Middle frontal gyrus (tissue), 1 donor: ENCODE measurements around the gene BIRC6.
"Not testable (repeated sequence)": the region's sequence is repeated elsewhere in the genome, so short reads cannot be mapped to it uniquely, and the experiment has no call there.

Source experiments
- DNase-seq: peaks from one replicate; pipeline ENCODE4 v3.0.0-alpha.2; 2015; ENCODE audit warnings: low spot score; ENCODE audit errors: extremely low spot score

BIRC6 gene

DNA sequence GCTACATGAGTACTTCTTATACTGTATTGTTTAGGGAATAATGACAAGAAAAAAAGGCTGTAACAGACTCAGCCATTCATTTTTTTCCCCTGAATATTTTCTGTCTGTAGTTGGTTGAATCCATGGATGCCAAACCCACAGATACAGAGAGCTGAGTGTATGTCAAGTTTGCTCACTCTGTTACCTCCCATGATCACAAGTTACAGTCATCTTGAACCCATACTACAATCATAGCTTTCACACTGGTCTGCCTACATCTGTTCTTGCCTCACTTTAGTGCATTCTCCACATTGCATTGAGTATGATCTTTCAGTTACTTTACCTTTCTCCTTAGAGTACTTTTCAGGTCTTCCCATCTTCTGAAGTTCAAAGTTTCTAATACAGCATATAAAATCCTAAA is 94.0 kb downstream of the BIRC6 start:
- no peak for DNase-seq

DNA sequence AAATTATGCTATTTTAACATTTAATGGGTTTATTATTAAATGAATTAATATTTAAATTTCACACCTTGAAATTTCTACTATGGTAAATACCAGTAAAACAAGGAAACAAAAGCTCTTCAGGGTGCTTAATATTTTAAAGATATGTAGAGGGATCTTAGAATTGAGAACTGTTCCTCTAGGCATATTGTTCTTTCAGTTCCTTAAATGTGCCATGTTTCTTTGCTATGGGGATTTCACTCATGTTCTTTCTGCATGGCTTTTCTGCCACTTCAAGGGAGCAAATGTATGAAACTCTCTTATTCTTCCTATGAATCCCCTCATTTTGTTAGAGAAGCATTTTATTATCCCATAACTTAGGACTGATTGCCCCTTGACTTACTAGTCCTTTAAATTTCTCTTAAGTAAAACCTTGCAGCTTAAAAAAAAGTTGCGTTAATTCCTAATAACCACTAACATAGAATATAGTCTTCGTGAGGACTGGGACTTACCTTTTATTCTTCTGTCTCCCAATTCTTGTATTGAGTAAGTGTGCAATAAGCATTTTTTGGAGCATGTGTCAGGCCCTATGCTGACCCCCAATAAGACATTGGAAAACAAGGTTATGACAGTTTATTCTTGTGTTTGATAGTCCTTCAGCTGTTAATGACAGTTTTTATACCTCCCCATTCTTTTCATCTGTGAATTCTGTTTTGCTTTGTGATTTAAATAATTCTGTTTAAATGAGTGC is 95.7 kb downstream of the BIRC6 start:
- DNase-seq, result no peak

DNA sequence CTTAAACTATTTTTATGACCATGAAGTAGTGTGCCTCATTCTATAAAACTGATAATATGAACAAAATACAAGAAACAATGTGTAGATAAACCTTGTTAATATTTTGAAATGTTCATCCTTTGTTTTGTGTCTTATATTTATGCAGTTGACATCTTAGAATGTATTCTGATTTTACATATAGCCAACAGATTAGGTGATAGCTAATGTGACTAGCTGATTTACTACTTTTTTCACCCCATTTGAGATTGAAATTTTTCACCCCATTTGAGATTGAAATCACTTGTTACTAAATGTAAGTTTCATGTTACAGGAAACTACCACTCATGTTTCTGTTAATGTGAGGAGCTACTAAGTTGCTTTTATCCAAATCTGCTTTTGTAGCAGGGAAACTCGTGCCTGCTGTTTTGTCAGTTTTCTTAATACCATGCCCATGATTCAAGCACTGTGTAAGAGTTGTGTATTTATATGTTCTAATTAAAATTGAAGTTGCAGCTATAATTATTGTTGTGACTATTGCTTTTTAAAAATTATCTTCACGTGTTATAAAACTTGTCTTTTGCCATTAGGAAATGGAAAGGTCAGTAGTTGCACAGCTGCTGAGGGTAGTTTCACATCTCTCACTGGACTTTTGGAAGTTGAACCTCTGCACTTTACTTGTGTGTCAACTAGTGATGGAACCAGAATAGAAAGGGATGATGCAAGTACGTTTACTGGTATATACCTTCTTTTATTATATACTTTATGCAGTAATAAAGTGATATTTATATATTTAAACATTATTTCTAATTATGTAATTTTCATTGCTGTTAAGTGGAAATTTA is 96.6 kb downstream of the BIRC6 start:
- no peak for DNase-seq

DNA sequence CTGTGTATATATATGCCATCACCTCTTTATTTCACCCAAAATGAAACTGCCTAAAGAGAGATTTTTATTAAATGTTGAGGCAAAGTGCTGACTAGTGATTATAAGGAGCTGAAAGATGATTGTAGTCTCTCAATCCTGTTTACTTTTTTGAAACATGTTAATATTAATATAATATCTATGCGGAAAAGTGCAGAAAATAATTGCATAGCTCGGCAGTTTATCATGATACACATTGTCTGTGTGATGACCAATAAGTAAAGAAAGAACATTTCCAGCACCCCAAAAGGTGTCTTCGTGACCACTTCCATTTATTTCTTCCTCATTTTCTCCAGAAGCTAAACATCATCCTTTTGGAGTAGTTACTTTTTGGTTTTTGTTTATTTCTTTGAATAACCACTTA is 99.0 kb downstream of the BIRC6 start:
- DNase-seq, result no peak

DNA sequence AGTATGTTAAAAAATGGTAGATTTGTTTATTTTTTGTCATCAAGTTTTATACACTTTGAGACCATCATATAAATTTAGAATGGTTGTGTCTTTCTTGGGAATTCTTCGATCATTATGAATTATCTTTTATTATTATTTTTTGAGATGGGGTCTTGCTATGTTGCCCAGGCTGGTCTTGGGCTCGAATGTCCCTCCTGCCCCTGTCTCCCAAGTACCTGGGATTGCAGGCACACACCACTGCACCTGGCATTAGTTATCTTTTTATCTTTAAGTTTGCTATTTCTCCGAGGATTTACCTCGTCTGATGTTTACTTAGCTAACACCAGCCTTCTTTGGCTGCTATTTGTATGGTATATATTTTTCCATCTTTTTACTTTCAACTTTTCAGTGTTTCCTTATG is 100.0 kb downstream of the BIRC6 start:
- no peak for DNase-seq

DNA sequence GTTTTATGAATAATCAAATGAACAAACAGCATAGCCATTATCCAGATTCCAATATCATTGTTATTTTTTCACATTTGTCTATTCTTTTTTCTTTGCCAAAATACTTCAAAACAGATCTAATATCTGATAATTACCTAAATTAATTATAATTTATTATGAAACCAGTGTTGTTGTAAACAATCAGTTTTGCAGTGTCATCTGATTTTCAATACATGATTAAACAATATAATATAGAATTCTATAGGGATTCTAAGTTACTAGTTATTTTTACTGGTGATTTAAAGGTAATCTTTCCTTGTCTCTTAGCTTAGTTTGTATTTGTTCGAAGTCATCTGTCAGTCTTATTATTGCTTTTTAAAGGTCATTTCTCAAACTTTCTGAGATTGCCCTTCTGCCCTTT is 101.0 kb downstream of the BIRC6 start:
- DNase-seq, result no peak

DNA sequence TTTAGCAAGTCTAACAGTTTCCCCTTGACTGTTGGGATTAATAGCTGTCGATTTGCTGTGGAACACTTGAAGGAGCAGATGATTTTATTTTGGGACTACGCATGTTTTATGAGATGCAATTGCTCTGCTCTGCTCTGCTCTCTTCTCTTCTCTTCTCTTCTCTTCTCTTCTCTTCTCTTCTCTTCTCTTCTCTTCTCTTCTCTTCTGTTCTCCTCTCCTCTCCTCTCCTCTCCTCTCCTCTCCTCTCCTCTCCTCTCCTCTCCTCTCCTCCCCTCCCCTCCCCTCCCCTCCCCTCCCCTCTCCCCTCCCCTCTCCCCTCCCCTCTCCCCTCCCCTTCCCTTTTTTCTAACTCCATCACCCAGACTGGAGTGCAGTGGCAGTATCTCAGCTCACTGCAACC is 104.0 kb downstream of the BIRC6 start:
- not testable (repeated sequence) for DNase-seq

DNA sequence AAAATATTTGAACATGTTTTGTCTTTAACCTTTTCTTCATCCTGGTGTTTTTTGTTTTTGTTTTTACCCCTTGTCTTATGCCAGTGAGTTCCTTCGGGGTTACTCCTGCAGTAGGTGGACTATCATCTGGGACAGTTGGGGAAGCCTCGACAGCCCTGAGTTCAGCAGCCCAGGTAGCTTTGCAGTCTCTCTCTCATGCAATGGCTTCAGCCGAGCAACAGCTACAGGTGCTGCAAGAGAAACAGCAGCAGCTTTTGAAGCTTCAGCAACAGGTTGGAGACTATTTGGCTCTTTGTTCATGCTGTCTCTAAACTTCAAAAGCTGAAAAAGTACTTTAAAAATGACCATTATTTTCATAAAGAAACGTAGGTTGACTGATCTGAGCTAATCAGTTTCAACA is 106.3 kb downstream of the BIRC6 start:
- no peak for DNase-seq

DNA sequence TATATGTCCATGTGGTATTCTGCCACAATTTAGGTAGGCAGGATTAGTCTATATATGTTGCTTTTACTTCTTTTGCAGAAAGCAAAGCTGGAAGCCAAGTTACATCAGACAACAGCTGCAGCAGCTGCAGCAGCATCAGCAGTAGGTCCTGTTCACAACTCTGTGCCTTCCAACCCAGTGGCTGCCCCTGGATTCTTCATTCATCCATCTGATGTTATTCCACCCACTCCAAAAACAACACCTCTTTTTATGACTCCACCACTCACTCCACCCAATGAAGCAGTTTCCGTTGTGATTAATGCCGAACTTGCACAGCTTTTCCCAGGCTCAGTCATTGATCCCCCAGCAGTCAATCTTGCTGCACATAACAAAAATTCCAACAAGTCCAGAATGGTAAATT is 107.6 kb downstream of the BIRC6 start:
- no peak for DNase-seq

DNA sequence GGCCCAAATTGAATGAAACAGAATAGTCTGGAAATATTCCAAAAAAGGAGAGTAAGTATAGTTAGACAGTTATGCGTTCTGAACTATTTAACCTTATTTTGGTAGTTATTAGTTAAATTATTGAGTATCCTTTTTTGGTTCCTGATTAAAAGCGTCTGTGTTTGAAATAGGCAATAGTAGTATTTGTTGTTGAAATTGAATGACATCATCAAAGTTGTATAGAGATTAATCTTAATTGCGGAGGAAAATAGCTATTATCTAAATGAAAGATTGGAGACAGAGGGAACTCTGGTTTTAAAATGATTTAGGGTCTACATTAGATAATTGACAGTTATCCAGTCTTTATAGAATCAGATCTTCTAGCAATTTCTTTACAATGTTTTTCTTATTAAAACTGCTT is 115.8 kb downstream of the BIRC6 start:
- no peak for DNase-seq

DNA sequence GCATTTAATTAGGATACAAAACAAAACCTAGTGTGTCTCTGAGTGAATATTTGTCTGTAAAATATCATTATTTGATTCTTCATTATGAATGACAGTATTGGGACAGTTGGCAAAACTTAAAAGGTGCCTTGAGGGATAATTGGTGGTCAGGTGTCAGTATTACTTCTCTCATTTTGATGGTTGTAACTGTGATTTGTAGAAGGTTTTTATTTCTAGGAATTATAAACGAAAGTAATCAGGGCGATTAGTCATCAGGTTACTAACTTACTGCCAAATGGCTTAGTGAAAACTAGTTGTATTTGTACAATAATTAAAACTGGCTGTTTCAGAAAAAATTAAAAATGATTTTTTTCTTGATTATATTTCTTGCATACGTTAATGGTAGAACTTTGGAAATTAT is 117.6 kb downstream of the BIRC6 start:
- DNase-seq, result no peak

DNA sequence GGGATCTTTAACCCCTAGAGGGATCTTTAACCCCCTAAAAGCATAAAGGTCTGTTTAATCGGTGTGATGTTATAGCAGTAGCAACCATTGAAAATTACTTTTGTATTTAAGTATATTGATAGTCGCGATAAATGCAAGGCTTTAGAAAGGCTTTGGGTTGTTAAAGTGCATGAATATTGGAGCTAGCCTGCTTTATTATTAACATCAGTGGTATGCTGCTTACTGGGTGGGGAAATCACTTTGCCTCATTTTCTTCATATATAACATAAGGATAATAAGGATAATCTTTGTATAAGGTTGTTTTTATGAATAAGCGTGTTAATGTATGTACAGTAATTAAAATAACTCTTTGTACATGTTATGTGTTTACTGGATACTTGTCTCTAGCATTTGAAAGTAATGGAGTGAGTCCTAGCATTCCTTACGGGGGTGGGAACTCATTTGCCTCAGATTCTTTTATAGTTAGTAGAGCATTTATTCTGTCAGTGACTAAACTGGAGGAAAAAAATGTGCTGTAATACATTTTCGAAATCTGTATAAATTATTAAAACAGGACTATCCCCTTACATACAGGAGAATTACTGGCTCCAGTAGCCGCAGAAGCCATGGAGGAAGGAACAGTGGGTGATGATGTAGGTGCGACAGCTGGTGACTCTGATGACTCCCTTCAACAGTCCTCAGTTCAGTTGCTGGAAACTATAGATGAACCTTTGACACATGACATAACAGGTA is 122.2 kb downstream of the BIRC6 start:
- DNase-seq, result no peak

DNA sequence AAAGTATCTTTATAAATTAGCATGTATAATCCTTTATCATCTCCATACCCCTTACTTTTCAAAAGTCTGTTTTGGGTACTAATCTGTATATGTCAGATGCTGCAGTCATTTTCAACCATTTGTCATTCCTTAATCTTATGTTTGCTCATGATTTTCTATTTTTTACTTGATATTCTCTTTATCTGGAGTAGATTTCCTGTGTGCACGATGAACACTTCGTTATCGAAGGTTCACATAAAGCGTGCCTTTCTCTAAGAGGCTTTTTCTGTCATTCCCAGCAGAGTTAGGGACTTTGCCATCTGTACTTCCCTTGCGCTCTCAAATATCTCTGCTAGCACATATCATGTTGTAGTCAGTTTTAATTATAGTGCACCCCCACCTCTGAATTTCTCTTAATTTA is 123.2 kb downstream of the BIRC6 start:
- DNase-seq, result no peak

DNA sequence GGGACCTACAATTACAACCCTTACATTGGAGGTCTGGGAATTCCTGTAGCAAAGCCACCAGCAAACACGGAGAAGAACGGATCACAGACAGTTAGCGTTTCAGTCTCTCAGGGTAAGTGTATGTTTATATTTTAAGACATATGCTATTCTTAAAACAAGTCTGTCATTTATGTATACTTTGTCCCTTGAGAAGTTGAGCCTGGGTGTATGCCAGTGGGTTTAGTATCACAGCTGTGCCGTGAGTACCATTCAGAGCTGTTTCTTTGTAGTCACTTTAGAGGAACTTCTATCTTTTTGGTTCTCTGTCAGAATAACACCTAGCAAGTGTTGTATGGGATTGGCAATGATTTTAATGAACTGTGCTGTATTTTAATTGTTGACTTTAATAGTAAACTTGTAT is 125.6 kb downstream of the BIRC6 start:
- peak; percentile 35 for DNase-seq

DNA sequence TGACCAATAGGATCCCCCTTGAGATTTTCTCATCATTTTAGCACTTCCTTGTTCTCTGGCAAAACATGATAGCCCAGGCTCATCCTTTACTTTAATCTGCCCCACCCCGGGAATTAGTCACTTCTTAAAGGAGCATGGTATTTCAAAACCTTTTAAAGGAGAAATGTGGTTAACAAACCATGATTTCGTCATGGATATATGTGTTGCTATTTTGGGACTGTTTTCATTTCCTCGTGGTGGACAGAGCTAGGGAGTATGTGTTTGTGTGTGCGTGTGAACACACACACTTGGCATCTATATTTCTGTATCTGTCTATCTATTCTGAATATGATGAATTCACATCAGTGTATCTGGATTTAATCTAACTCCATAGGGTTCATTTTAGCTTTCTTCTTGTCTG is 128.1 kb downstream of the BIRC6 start:
- DNase-seq, result no peak

DNA sequence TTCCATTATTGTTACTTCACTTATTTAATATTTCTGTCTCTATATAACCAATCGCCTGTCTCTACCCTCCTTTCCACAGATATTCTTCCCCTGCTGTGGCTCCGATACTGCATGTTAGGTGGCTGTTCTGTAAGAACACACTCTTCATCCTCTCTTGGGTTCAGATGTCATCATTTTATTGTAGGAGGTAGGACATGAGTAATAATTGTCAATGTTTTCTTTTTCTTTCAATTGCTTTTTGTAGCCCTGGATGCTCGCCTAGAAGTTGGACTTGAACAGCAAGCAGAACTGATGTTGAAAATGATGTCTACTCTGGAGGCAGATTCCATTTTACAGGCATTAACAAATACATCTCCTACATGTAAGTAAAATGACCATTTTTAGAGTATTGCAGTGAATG is 128.6 kb downstream of the BIRC6 start:
- DNase-seq, result no peak

DNA sequence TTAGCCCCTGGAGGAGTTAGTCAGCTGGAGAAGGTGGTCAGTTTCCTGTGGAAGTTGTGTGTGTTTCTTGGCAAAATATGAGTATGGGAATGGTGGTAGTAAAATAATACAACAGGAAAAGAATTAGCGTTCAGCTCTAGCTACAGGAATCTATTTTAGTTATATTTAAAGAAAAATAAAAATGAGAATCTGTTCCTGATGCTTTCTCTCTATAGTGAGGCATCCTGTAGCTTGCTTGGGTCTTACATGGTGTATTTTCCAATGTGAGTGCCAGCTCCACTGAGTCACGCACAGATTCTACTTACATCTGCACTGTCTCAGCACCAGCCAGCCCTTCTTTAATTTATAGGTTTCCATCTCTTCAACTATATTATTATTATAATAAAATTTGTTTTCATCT is 132.2 kb downstream of the BIRC6 start:
- DNase-seq, result no peak

DNA sequence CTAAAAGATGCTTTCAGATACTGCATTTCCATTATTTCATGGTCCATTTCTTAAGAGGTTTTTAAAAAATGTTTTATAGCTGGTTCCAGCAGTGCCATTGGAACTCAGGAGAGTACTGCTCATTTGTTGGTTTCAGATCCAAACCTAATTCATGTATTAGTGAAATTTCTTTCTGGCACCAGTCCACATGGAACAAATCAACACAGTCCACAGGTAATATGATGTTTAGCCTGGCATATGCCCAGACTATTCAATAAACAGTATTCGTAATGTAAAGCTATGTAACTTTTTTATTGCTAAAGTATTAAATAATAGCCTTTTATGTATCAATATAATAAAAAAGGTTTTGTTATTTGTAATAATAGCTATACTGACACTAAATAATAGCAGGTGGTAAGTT is 134.5 kb downstream of the BIRC6 start:
- no peak for DNase-seq

DNA sequence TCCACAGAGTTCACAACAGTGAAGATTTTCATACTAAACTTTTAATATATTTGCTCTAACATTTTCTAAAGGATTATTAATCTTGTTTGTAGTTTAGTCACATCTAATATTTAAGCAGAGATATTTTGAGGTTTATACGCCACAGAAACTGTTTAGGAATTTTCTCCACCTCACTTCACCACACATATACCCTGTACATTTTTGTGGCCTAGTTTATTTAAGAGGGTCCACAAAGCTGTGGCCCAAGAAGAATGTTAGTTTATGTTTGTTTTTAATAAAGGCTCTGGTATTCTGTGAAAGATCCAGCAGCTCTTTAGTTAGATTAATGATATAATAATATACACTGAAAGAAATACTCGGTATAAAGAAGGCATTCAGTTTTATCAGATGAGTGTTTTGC is 138.3 kb downstream of the BIRC6 start:
- no peak for DNase-seq

DNA sequence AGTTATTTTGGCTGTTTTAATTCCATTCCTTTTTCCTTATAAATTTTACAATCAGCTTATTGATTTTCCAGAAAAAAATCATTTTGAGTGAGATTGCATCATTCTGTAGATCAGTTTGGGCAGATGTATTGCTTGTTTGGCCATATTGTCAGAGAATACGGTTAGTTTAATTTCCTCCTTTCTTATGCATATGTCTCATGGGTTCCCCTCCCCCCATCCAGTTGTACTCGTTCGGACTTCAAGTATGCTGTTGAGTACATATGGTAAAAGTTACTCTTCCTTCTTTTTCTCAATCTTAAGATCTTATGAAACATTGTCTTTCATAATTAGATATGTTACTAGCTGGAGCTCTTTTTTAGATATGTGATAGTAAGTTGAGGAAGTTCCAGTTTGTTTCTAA is 139.8 kb downstream of the BIRC6 start:
- no peak for DNase-seq

DNA sequence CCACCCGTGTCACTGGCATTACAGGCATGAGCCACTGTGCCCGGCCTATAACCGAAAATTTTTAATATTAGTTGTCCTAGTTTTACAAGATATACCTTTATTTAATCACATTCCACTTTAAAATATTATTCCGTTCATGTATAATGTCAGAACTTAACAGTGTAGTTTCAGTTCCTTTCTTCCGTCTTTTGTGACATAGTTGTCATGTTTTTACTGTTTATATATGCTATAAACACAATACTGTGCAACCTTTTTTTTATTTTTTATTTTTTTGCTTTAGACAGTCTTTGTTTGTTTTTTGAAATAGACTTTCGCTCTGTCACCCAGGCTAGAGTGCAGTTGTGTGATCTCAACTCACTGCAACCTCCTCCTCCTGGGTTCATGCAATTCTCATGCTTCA is 141.5 kb downstream of the BIRC6 start:
- DNase-seq, result no peak

DNA sequence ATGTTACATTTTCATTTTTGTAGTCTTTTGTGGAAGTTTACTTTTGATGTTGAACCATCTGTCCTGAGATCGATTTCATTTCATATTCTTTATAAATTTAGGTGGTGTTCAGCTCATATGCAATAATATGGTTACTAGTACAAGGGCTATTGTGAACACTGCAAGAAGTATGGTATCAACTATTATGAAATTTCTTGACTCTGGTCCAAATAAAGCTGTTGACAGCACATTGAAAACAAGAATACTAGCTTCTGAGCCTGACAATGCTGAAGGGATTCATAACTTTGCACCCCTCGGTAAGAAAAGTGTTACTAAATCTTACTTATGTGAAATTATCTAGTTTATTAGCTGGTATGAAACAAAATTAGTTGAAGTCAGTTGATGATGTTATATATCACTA is 146.1 kb downstream of the BIRC6 start:
- DNase-seq, result no peak
